IMR-90 (cell line): Measurements from ENCODE around the gene ASB13. TPM values are rescaled to one million over a fixed set of nuclear protein-coding genes. Genes with fewer than 3 reads are reported as not detected.

Source experiments
- ATAC-seq: fragments of 200-7000 bp; cut with Tn5 transposase; 2 replicates; pipeline ENCODE4 v1.9.1; 2020; ENCODE audit warnings: low read depth, mild to moderate bottlenecking, moderate library complexity
- BruUV-seq: library from RNA; stranded (reverse); fragments of 400-500 nt; replicated peaks from 2 replicates; lab custom pipeline; 2021; lab: Mats Ljungman, UMichigan
- CTCF ChIA-PET: fragments of 300-600 bp; formaldehyde crosslinking; extraction: SDS; loops from one replicate; lab custom pipeline; 2021; ENCODE audit warnings: antibody characterized with exemption; lab: Yijun Ruan, JAX
- POLR2A ChIA-PET: fragments of 300-600 bp; sonication (Branson Sonifier 250); formaldehyde crosslinking; loops from one replicate; lab custom pipeline; 2022; ENCODE audit warnings: antibody characterized with exemption; ENCODE audit not compliant: unreplicated experiment; lab: Charles Lee
- DNase-seq: peaks from one replicate; pipeline ENCODE4 v3.0.0; 2013
- H2AFZ ChIP-seq: replicated peaks from 2 replicates; pipeline ENCODE3; 2013; ENCODE audit warnings: low read length, mild to moderate bottlenecking; ENCODE audit not compliant: poor library complexity
- H2AK5ac ChIP-seq: 2 replicates; pipeline ENCODE4 v1.6.1; 2013; ENCODE audit warnings: low read depth, low read length, inconsistent platforms
- H2AK9ac ChIP-seq: replicated peaks from 2 replicates; pipeline ENCODE3; 2013; ENCODE audit warnings: mild to moderate bottlenecking, low read depth, low read length, moderate library complexity; ENCODE audit not compliant: poor library complexity
- H2BK120ac ChIP-seq: 2 replicates; pipeline ENCODE4 v1.6.1; 2013; ENCODE audit warnings: low read depth, low read length, inconsistent platforms
- H2BK15ac ChIP-seq: 3 replicates; pipeline ENCODE4 v1.6.1; 2013; ENCODE audit warnings: low read depth, low read length, inconsistent platforms
- H2BK20ac ChIP-seq: 2 replicates; pipeline ENCODE4 v1.6.1; 2013; ENCODE audit warnings: low read depth, mild to moderate bottlenecking, inconsistent platforms, low read length, moderate library complexity
- H2BK5ac ChIP-seq: 2 replicates; pipeline ENCODE4 v1.6.1; 2013; ENCODE audit warnings: mild to moderate bottlenecking, low read depth, low read length, inconsistent platforms; ENCODE audit not compliant: poor library complexity, severe bottlenecking
- H3K14ac ChIP-seq: replicated peaks from 2 replicates; pipeline ENCODE4 v1.6.1; 2013; ENCODE audit warnings: low read depth, low read length, inconsistent platforms
- H3K18ac ChIP-seq: 2 replicates; pipeline ENCODE4 v1.6.1; 2013; ENCODE audit warnings: low read depth, low read length, control low read depth
- H3K23ac ChIP-seq: 2 replicates; pipeline ENCODE4 v1.6.1; 2013; ENCODE audit warnings: low read depth, low read length, inconsistent platforms
- H3K27ac ChIP-seq: 2 replicates; pipeline ENCODE4 v1.5.1; 2013; ENCODE audit warnings: mild to moderate bottlenecking, control low read depth, low read length; ENCODE audit not compliant: insufficient read depth
- H3K27me3 ChIP-seq: 2 replicates; pipeline ENCODE4 v1.6.1; 2013; ENCODE audit warnings: low read length; ENCODE audit not compliant: control insufficient read depth, insufficient read depth
- H3K36me3 ChIP-seq: 2 replicates; pipeline ENCODE4 v1.6.1; 2013; ENCODE audit warnings: low read length, mixed read lengths; ENCODE audit not compliant: control insufficient read depth, insufficient read depth
- H3K4ac ChIP-seq: 2 replicates; pipeline ENCODE4 v1.6.1; 2013; ENCODE audit warnings: low read depth, low read length, inconsistent platforms
- H3K4me1 ChIP-seq: 2 replicates; pipeline ENCODE4 v1.6.1; 2013; ENCODE audit warnings: low read length, mixed read lengths; ENCODE audit not compliant: control insufficient read depth, insufficient read depth
- H3K4me2 ChIP-seq: 2 replicates; pipeline ENCODE4 v1.6.1; 2013; ENCODE audit warnings: low read depth, mild to moderate bottlenecking, control low read depth, low read length, moderate library complexity
- H3K4me3 ChIP-seq: 2 replicates; pipeline ENCODE4 v1.5.1; 2013; ENCODE audit warnings: low read depth, mild to moderate bottlenecking, control low read depth, low read length, moderate library complexity; ENCODE audit not compliant: insufficient read depth
- H3K56ac ChIP-seq: 2 replicates; pipeline ENCODE4 v1.6.1; 2013; ENCODE audit warnings: low read length, inconsistent platforms; ENCODE audit not compliant: insufficient read depth; ENCODE audit errors: extremely low read depth
- H3K79me1 ChIP-seq, 2 experiments: 2 replicates each; pipeline ENCODE4 v1.6.1; 2013; ENCODE audit warnings: low read length in 2 of 2, inconsistent platforms in 1 of 2, low read depth in 1 of 2
- H3K9ac ChIP-seq: 2 replicates; pipeline ENCODE4 v1.6.1; 2013; ENCODE audit warnings: low read depth, low read length, control low read depth
- H3K9me1 ChIP-seq: 2 replicates; pipeline ENCODE4 v1.6.1; 2013; ENCODE audit warnings: low read length, inconsistent platforms; ENCODE audit not compliant: insufficient read depth
- H3K9me3 ChIP-seq: 2 replicates; pipeline ENCODE4 v1.6.1; 2013; ENCODE audit warnings: low read length; ENCODE audit not compliant: control insufficient read depth, insufficient read depth
- H4K20me1 ChIP-seq: 2 replicates; pipeline ENCODE4 v1.6.1; 2013; ENCODE audit warnings: low read length, inconsistent platforms; ENCODE audit not compliant: insufficient read depth
- H4K5ac ChIP-seq: 2 replicates; pipeline ENCODE4 v1.6.1; 2013; ENCODE audit warnings: mild to moderate bottlenecking, low read depth, low read length, control low read depth
- H4K8ac ChIP-seq, 2 experiments: 2 replicates each; pipeline ENCODE4 v1.6.1; 2013; ENCODE audit warnings: low read depth in 2 of 2, low read length in 2 of 2, control low read depth in 1 of 2, inconsistent platforms in 1 of 2
- H4K91ac ChIP-seq: 2 replicates; pipeline ENCODE4 v1.6.1; 2013; ENCODE audit warnings: low read depth, low read length, inconsistent platforms; ENCODE audit not compliant: insufficient read depth
- CTCF ChIP-seq: conservative IDR thresholded peaks from 2 replicates; pipeline ENCODE4 v1.5.1; 2012; ENCODE audit warnings: mild to moderate bottlenecking, low read depth, low read length, improper control_type of control experiment
- FOS ChIP-seq: fragments of 150-350 bp; IDR thresholded peaks from 2 replicates; pipeline ENCODE4 v1.6.1; 2016; ENCODE audit warnings: low read depth, low read length
- MAFK ChIP-seq: IDR thresholded peaks from 2 replicates; pipeline ENCODE4 v1.6.1; 2012; ENCODE audit warnings: low read depth, low read length, improper control_type of control experiment
- RFX5 ChIP-seq: IDR thresholded peaks from 2 replicates; pipeline ENCODE4 v1.8.0; 2012; ENCODE audit warnings: low read depth, mild to moderate bottlenecking, low read length, moderate library complexity
- WGBS, 2 experiments: methylation state at CpG; one replicate each; pipeline versions ENCODE4 v1.1.5 to v1.1.7; 2013; ENCODE audit warnings: missing lambda C conversion rate in 2 of 2; ENCODE audit not compliant: insufficient read length in 1 of 2; ENCODE audit errors: extremely low coverage in 2 of 2; 5-methylcytosine and 5-hydroxymethylcytosine counted together
- dilution Hi-C: fragments of 300-500 bp; cut with HindIII; formaldehyde crosslinking; loops from one replicate; pipeline ENCODE4 v1.14.3; 2018; ENCODE audit warnings: low sequenced_read_pairs; ENCODE audit not compliant: unreplicated experiment
- in situ Hi-C: fragments of 300-500 bp; cut with MboI; formaldehyde crosslinking; loops from 3 replicates; pipeline ENCODE4 v1.14.3; 2019; ENCODE audit warnings: low sequenced_read_pairs, inconsistent platforms, mixed read lengths
- intact Hi-C: fragments of 100-400 bp; cut with micrococcal nuclease; formaldehyde crosslinking; loops from 2 replicates; pipeline ENCODE4 v1.10.0; 2022
- polyA plus RNA-seq, 3 experiments: library from polyadenylated mRNA; depleted of rRNA; stranded (reverse); fragments of >200 nt; gene quantifications; 2 replicates each; pipeline ENCODE4 v1.2.3, GENCODE V29; 2012; ENCODE audit warnings: low replicate concordance in 1 of 3
- total RNA-seq: library from RNA; depleted of rRNA; stranded (reverse); fragments of >200 nt; gene quantifications from 2 replicates; pipeline ENCODE4 v1.2.3, GENCODE V29; 2012

ASB13 gene
- total and polyA plus RNA-seq, 2 of the 4 experiments (the other 2 are of a cell fraction) = 4.6 to 6.3 TPM

GRCh38 chr10:5651388-5651764 lies 15.0 kb downstream of the ASB13 start:
- intact Hi-C loops = no loop called here
- BruUV-seq = no TSS peak
- H2AFZ ChIP-seq = no peak overlapping the region

More at GRCh38 chr10:5651388-5651764, 15.0 kb downstream of the ASB13 start:
- no peak overlapping the region for H3K4me3 ChIP-seq
- H2BK20ac ChIP-seq = no peak overlapping the region
- no peaks in the 10 kb centered on the region for H3K9me3 ChIP-seq
- H4K20me1 ChIP-seq = no peaks in the 10 kb centered on the region
- no peak overlapping the region for H3K4ac ChIP-seq
- H2AK9ac ChIP-seq = no peak overlapping the region
- no CpG with 5 or more reads among the region's 11 CpGs for WGBS, 2 experiments
- POLR2A ChIA-PET = no interaction called here
- in situ Hi-C loops (no loop called here), dilution Hi-C loops (no loop called here)
- CTCF ChIA-PET = interaction anchor here (0.6 kb wide), 1 partner anchor 207 kb away, joined by 3 read pairs; no protein-coding TSS in a partner anchor
- TF ChIP-seq FOS (no peak), RFX5 (no peak), CTCF (no peak), MAFK (no peak)
- H3K23ac ChIP-seq = no peak overlapping the region
- peaks cover 0 to 5% of the 10 kb centered on the region in 2 experiments; a peak in 1 of 4 replicates for H3K79me1 ChIP-seq
- no peak overlapping the region for H3K18ac ChIP-seq
- peaks cover 18% of the 10 kb centered on the region; the same call in 1 of the 2 replicates for H3K36me3 ChIP-seq
- no peaks in the 10 kb centered on the region for H3K4me1 ChIP-seq
- no peak for ATAC-seq
- H3K4me2 ChIP-seq = no peak overlapping the region
- H3K9ac ChIP-seq = no peak overlapping the region
- no peaks in the 10 kb centered on the region for H3K9me1 ChIP-seq
- no peak overlapping the region for H2BK5ac ChIP-seq
- H2BK120ac ChIP-seq = no peak overlapping the region
- no peak overlapping the region for H3K14ac ChIP-seq
- H4K91ac ChIP-seq = no peak overlapping the region
- no peak overlapping the region for H4K8ac ChIP-seq
- DNase-seq = no peak
- H2AK5ac ChIP-seq = no peak overlapping the region
- H3K27me3 ChIP-seq = no peaks in the 10 kb centered on the region
- H2BK15ac ChIP-seq = no peak overlapping the region
- no peak overlapping the region for H4K5ac ChIP-seq
- H3K56ac ChIP-seq = no peak overlapping the region
- H3K27ac ChIP-seq = no peak overlapping the region
